D721Med (cell line): ENCODE results near the gene ZNF792.
"Not testable (repeated sequence)": the region's sequence is repeated elsewhere in the genome, so short reads cannot be mapped to it uniquely, and the experiment has no call there.

Experiments used
- DNase-seq: peaks from one replicate; pipeline ENCODE4 v3.0.0; 2011; ENCODE audit warnings: low spot score; ENCODE audit not compliant: insufficient read length
- FAIRE-seq: peaks from 2 replicates; lab custom pipeline; 2011; peaks lifted over from hg19 to GRCh38; lab: Jason Lieb, UNC
- CTCF ChIP-seq: IDR thresholded peaks from 2 replicates; pipeline ENCODE4 v1.5.1; 2012; ENCODE audit warnings: mild to moderate bottlenecking, control low read depth; ENCODE audit not compliant: insufficient read depth; ENCODE audit errors: missing control alignments

The ZNF792 gene

DNA sequence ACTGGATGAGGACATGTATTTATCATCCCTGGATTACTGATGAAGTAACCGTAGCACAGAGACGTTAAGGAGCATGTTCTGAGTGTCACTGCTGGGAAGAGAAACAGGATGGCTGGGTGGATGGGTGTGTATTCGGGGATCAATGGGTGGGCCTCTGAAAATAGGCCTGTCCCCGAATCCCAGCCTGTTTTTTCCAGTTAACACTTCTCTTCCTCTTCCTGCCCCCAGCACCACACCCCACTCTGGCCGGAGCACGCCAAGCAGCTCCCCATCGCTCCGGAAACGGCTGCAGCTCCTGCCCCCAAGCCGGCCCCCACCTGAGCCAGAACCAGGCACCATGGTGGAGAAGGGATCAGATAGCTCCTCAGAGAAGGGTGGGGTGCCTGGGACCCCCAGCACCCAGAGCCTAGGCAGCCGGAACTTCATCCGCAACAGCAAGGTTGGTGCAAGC, 44.9 kb upstream of the ZNF792 start:
- DNase-seq (no peak), FAIRE-seq (no peak)
- no peak for TF ChIP-seq CTCF

DNA sequence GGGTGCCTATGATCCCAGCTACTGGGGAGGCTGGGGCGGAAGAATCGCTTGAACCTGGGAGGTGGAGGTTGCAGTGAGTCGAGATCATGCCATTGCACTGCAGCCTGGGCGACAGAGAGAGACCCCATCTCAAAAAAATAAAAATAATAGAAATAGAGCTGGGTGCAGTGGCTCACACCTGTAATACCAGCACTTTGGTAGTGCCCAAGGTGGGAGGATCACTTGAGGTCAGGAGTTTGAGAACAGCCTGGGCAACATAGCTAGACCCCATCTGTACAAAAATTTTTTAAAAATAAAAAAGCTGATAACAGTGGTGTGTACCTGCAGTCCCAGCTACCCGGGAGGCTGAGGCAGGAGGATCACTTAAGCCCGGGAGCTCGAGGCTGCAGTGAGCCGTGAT, 43.4 kb upstream of the ZNF792 start:
- FAIRE-seq, DNase-seq: not testable (repeated sequence)

DNA sequence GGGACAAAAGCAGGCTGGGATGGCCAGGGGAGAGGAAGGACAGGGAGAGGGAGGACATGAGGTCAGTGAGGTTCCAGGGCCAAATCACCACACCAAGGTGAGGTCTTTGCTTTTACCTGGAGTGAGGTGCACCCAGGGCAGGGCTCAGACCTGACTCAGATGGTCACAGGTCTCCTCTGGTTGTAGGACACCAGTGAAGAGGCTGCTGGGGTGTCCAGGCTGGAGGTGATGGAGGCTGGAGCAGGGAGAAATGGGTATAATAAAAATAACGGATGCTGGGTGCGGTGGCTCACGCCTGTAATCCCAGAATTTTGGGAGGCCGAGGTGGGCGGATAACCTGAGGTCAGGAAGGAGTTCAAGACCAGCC, 43.0 kb upstream of the ZNF792 start:
- FAIRE-seq (no peak), DNase-seq (no peak)
- TF ChIP-seq CTCF: no peak

- FAIRE-seq: no peak
These were observed 42.4 kb upstream of the ZNF792 start for GRCh38 chr19:35006342-35006998.

DNA sequence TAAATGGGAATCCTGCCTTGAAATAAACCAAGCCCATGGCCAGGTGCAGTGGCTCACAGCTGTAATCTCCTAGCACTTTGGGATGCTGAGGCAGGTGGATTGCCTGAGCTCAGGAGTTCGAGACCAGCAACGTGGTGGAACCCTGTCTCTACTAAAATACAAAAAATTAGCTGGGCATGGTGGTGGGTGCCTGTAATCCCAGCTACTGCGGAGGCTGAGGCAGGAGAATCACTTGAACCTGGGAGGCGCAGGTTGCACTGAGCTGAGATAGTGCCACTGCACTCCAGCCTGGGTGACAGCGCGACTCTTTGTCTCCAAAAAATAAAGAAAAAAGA, 41.9 kb upstream of the ZNF792 start:
- FAIRE-seq: not testable (repeated sequence)

More at GRCh38 chr19:35006342-35006998, 42.4 kb upstream of the ZNF792 start:
- TF ChIP-seq CTCF: no peak
- no peak for DNase-seq

GRCh38 chr19:35005256-35005977, 41.4 kb upstream of the ZNF792 start:
- no peak for FAIRE-seq
- TF ChIP-seq CTCF: no peak
- no peak for DNase-seq

More for the DNA sequence above, 41.9 kb upstream of the ZNF792 start:
- not testable (repeated sequence) for DNase-seq

GRCh38 chr19:35004517-35005255, 40.7 kb upstream of the ZNF792 start:
- DNase-seq (no peak), FAIRE-seq (no peak)
- TF ChIP-seq CTCF: no peak
